Neural cell (in vitro differentiated cells): Measurements from ENCODE around the gene SLF2. TPM values are rescaled to one million over a fixed set of nuclear protein-coding genes. Genes with fewer than 3 reads are reported as not detected.

Source experiments
- H2AFZ ChIP-seq: fragments of 200-600, 300-800 bp; sonication (generic), shearing (Covaris generic); 2 replicates; pipeline ENCODE4 v1.6.0; 2014; ENCODE audit warnings: low read depth, mild to moderate bottlenecking, antibody characterized with exemption, low read length, moderate library complexity
- H3F3A ChIP-seq: fragments of 200-600 bp; shearing (Covaris generic); 2 replicates; pipeline ENCODE4 v1.6.1; 2016; ENCODE audit warnings: mild to moderate bottlenecking, moderate library complexity, mixed read lengths, antibody characterized with exemption, low read length; ENCODE audit not compliant: insufficient read depth, poor library complexity, severe bottlenecking
- H3K27ac ChIP-seq: fragments of 200-600, 300-800 bp; sonication (generic), shearing (Covaris generic); 2 replicates; pipeline ENCODE4 v1.5.1; 2014; ENCODE audit warnings: mild to moderate bottlenecking, low read length, moderate library complexity
- H3K27me3 ChIP-seq: fragments of 300-800, 200-600 bp; sonication (generic), shearing (Covaris generic); 2 replicates; pipeline ENCODE4 v1.6.0; 2014; ENCODE audit warnings: mild to moderate bottlenecking, low read depth, low read length, moderate library complexity; ENCODE audit not compliant: insufficient read depth
- H3K36me3 ChIP-seq: fragments of 300-800, 200-600 bp; sonication (generic), shearing (Covaris generic); 2 replicates; pipeline ENCODE4 v1.5.1; 2014; ENCODE audit warnings: mild to moderate bottlenecking, antibody characterized with exemption, low read length, moderate library complexity; ENCODE audit not compliant: insufficient read depth
- H3K4me2 ChIP-seq: fragments of 300-800, 200-600 bp; sonication (generic), shearing (Covaris generic); 2 replicates; pipeline ENCODE4 v1.6.0; 2014; ENCODE audit warnings: mild to moderate bottlenecking, low read length
- H3K4me3 ChIP-seq: fragments of 300-800, 200-600 bp; sonication (generic), shearing (Covaris generic); 2 replicates; pipeline ENCODE4 v1.5.1; 2014; ENCODE audit warnings: mild to moderate bottlenecking, low read length, moderate library complexity
- H3K79me2 ChIP-seq: fragments of 200-600 bp; shearing (Covaris generic); replicated peaks from 2 replicates; pipeline ENCODE4 v1.6.0; 2014; ENCODE audit warnings: mild to moderate bottlenecking, low read length, moderate library complexity; ENCODE audit not compliant: insufficient read depth
- H3K9ac ChIP-seq: fragments of 300-800, 200-600 bp; sonication (generic), shearing (Covaris generic); 2 replicates; pipeline ENCODE4 v1.6.1; 2016; ENCODE audit warnings: mild to moderate bottlenecking, low read length, mixed read lengths
- H3K9me2 ChIP-seq: fragments of 200-600 bp; shearing (Covaris generic); 2 replicates; pipeline ENCODE4 v1.6.1; 2016; ENCODE audit warnings: mild to moderate bottlenecking, low read length, mixed read lengths; ENCODE audit not compliant: insufficient read depth
- H3K9me3 ChIP-seq: fragments of 200-600, 300-800 bp; sonication (generic), shearing (Covaris generic); 2 replicates; pipeline ENCODE4 v1.6.1; 2016; ENCODE audit warnings: mild to moderate bottlenecking, mixed run types, low read length, moderate library complexity, mixed read lengths
- H4K20me1 ChIP-seq: fragments of 200-600 bp; shearing (Covaris generic); 2 replicates; pipeline ENCODE4 v1.6.1; 2016; ENCODE audit warnings: mild to moderate bottlenecking, mixed run types; ENCODE audit not compliant: insufficient read depth
- EP300 ChIP-seq: fragments of 450-650 bp; conservative IDR thresholded peaks from 2 replicates; pipeline ENCODE4 v1.6.1; 2014; ENCODE audit warnings: antibody characterized with exemption, mild to moderate bottlenecking, moderate library complexity; ENCODE audit not compliant: poor library complexity, severe bottlenecking
- EZH2 ChIP-seq: fragments of 200-600, 300-800 bp; shearing (Covaris generic), sonication (generic); IDR thresholded peaks from 2 replicates; pipeline ENCODE4 v1.6.1; 2014; ENCODE audit warnings: antibody characterized with exemption, low read length, borderline replicate concordance, mild to moderate bottlenecking; ENCODE audit not compliant: insufficient read depth, poor library complexity, severe bottlenecking
- MXI1 ChIP-seq: fragments of 450-650 bp; conservative IDR thresholded peaks from 2 replicates; pipeline ENCODE4 v1.6.1; 2014; ENCODE audit warnings: antibody characterized with exemption, mild to moderate bottlenecking; ENCODE audit not compliant: poor library complexity, severe bottlenecking
- POLR2AphosphoS5 ChIP-seq: IDR thresholded peaks from 2 replicates; pipeline ENCODE4 v1.6.1; 2012
- RAD21 ChIP-seq: fragments of 450-650 bp; conservative IDR thresholded peaks from 2 replicates; pipeline ENCODE4 v1.6.1; 2014; ENCODE audit warnings: antibody characterized with exemption, mild to moderate bottlenecking, moderate library complexity
- SMC3 ChIP-seq: fragments of 450-650 bp; conservative IDR thresholded peaks from 2 replicates; pipeline ENCODE4 v1.6.1; 2014; ENCODE audit warnings: antibody characterized with exemption, mild to moderate bottlenecking, moderate library complexity; ENCODE audit not compliant: poor library complexity
- TAF1 ChIP-seq: IDR thresholded peaks from 2 replicates; pipeline ENCODE4 v1.6.1; 2012; ENCODE audit warnings: low read depth
- polyA plus RNA-seq: library from polyadenylated mRNA; depleted of rRNA; stranded (reverse); fragments of >200 nt; gene quantifications from 2 replicates; pipeline ENCODE4 v1.2.3, GENCODE V29; 2014
- TF ChIP-seq, protein P1 (sequence below): IDR thresholded peaks from 2 replicates; pipeline ENCODE4 v1.6.1; 2012; ENCODE audit warnings: borderline replicate concordance
- TF ChIP-seq, protein P2 (sequence below): fragments of 450-650 bp; IDR thresholded peaks from 2 replicates; pipeline ENCODE4 v1.5.1; 2014; ENCODE audit warnings: antibody characterized with exemption, mild to moderate bottlenecking, moderate library complexity; ENCODE audit not compliant: poor library complexity, severe bottlenecking

SLF2 gene
- polyA plus RNA-seq, 1 donor from 2014 or later: 43.0 TPM

DNA sequence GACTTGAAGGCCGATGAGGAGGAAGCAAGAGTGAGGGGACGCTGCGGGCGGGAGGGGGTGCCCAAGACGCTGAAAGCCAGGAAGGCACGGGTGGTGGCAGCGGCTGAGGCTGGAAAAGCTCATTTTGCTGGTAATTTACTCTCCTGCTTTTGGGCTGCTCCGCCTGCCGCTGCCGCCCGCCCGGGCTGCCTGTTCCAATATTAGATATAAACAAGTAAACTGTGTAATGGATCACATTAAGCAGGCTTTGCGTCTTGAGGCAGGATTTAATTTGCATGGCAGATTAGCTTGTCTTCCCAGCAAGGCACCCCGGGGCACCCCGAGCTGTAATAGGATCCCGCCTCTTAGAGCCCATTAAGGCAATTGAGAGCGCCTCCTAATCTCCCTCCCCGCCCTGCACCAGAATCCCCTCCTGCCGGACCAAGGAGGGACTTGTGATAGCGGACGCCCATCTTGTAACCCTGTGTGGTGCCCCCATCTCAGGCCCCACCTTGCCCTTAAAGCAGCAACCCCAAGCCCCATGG is 46.1 kb upstream of the SLF2 start:
- no peaks in the 10 kb centered on the region for H3F3A ChIP-seq
- H3K27ac ChIP-seq: no peak overlapping the region
- H2AFZ ChIP-seq: no peak overlapping the region
- H3K27me3 ChIP-seq: peaks cover 57% of the 10 kb centered on the region
- no peak overlapping the region for H3K4me2 ChIP-seq
- no peaks in the 10 kb centered on the region for H3K36me3 ChIP-seq
- no peaks in the 10 kb centered on the region for H3K9me2 ChIP-seq
- no peaks in the 10 kb centered on the region for H3K9me3 ChIP-seq
- H3K79me2 ChIP-seq: no peaks in the 10 kb centered on the region
- H3K9ac ChIP-seq: no peak overlapping the region
- peak overlapping the region; percentile 33 for H3K4me3 ChIP-seq
- H4K20me1 ChIP-seq: no peaks in the 10 kb centered on the region
- TF ChIP-seq, protein P1, sequence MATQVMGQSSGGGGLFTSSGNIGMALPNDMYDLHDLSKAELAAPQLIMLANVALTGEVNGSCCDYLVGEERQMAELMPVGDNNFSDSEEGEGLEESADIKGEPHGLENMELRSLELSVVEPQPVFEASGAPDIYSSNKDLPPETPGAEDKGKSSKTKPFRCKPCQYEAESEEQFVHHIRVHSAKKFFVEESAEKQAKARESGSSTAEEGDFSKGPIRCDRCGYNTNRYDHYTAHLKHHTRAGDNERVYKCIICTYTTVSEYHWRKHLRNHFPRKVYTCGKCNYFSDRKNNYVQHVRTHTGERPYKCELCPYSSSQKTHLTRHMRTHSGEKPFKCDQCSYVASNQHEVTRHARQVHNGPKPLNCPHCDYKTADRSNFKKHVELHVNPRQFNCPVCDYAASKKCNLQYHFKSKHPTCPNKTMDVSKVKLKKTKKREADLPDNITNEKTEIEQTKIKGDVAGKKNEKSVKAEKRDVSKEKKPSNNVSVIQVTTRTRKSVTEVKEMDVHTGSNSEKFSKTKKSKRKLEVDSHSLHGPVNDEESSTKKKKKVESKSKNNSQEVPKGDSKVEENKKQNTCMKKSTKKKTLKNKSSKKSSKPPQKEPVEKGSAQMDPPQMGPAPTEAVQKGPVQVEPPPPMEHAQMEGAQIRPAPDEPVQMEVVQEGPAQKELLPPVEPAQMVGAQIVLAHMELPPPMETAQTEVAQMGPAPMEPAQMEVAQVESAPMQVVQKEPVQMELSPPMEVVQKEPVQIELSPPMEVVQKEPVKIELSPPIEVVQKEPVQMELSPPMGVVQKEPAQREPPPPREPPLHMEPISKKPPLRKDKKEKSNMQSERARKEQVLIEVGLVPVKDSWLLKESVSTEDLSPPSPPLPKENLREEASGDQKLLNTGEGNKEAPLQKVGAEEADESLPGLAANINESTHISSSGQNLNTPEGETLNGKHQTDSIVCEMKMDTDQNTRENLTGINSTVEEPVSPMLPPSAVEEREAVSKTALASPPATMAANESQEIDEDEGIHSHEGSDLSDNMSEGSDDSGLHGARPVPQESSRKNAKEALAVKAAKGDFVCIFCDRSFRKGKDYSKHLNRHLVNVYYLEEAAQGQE: no peak
- TF ChIP-seq TAF1: no peak
- no peak for TF ChIP-seq SMC3
- TF ChIP-seq MXI1: no peak
- TF ChIP-seq EZH2: no peak
- no peak for TF ChIP-seq EP300
- TF ChIP-seq RAD21: no peak
- TF ChIP-seq, protein P2, sequence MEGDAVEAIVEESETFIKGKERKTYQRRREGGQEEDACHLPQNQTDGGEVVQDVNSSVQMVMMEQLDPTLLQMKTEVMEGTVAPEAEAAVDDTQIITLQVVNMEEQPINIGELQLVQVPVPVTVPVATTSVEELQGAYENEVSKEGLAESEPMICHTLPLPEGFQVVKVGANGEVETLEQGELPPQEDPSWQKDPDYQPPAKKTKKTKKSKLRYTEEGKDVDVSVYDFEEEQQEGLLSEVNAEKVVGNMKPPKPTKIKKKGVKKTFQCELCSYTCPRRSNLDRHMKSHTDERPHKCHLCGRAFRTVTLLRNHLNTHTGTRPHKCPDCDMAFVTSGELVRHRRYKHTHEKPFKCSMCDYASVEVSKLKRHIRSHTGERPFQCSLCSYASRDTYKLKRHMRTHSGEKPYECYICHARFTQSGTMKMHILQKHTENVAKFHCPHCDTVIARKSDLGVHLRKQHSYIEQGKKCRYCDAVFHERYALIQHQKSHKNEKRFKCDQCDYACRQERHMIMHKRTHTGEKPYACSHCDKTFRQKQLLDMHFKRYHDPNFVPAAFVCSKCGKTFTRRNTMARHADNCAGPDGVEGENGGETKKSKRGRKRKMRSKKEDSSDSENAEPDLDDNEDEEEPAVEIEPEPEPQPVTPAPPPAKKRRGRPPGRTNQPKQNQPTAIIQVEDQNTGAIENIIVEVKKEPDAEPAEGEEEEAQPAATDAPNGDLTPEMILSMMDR: no peak
- no peak for TF ChIP-seq POLR2AphosphoS5

- H3K9me3 ChIP-seq: no peaks in the 10 kb centered on the region
- no peaks in the 10 kb centered on the region for H3F3A ChIP-seq
- no peaks in the 10 kb centered on the region for H3K9me2 ChIP-seq
- no peak overlapping the region for H3K4me3 ChIP-seq
- TF ChIP-seq RAD21: no peak
- no peak for TF ChIP-seq MXI1
- no peak for TF ChIP-seq TAF1
- TF ChIP-seq POLR2AphosphoS5: no peak
- no peak for TF ChIP-seq SMC3
- TF ChIP-seq, protein P1: no peak
- TF ChIP-seq EZH2: no peak
- TF ChIP-seq, protein P2: no peak
- no peak for TF ChIP-seq EP300
- no peak overlapping the region for H3K4me2 ChIP-seq
- H2AFZ ChIP-seq: no peak overlapping the region
- H3K79me2 ChIP-seq: no peaks in the 10 kb centered on the region
- H3K27me3 ChIP-seq: peaks cover 50% of the 10 kb centered on the region
- H3K36me3 ChIP-seq: no peaks in the 10 kb centered on the region
- H3K9ac ChIP-seq: no peak overlapping the region
- H4K20me1 ChIP-seq: no peaks in the 10 kb centered on the region
- no peak overlapping the region for H3K27ac ChIP-seq
Measured at GRCh38 chr10:100867261-100867963, 45.4 kb upstream of the SLF2 start.
